Nephron progenitor cell (in vitro differentiated cells): Measurements from ENCODE around the gene PRIMPOL.
"Not testable (repeated sequence)": the region's sequence is repeated elsewhere in the genome, so short reads cannot be mapped to it uniquely, and the experiment has no call there.

Source experiments
- DNase-seq: peaks from one replicate; pipeline ENCODE4 v3.0.0; 2021
- H3K27ac Mint-ChIP-seq: 2 replicates; pipeline ENCODE4 v1.8.0; 2021; ENCODE audit warnings: mild to moderate bottlenecking, moderate library complexity, mixed read lengths
- H3K27me3 Mint-ChIP-seq: 2 replicates; pipeline ENCODE4 v1.8.0; 2021; ENCODE audit warnings: mild to moderate bottlenecking, low read depth, mixed read lengths; ENCODE audit not compliant: poor library complexity
- H3K36me3 Mint-ChIP-seq: 2 replicates; pipeline ENCODE4 v1.8.0; 2021; ENCODE audit warnings: low read depth, mixed read lengths
- H3K4me1 Mint-ChIP-seq: 2 replicates; pipeline ENCODE4 v1.8.0; 2021; ENCODE audit warnings: mixed read lengths
- H3K4me3 Mint-ChIP-seq: 2 replicates; pipeline ENCODE4 v1.8.0; 2021; ENCODE audit warnings: mild to moderate bottlenecking, moderate library complexity, mixed read lengths
- H3K9me3 Mint-ChIP-seq: 2 replicates; pipeline ENCODE4 v1.8.0; 2021; ENCODE audit warnings: mild to moderate bottlenecking, moderate library complexity, mixed read lengths
- CTCF ChIP-seq: fragments of 200-600 bp; sonication (generic); IDR thresholded peaks from 2 replicates; pipeline ENCODE4 v1.5.0; 2021; ENCODE audit warnings: antibody characterized with exemption

The PRIMPOL gene

GRCh38 chr4:184649026-184649970 is at the start of gene PRIMPOL, which contains the start of gene CASP3:
Gene PRIMPOL (plus strand): TSS chr4:184649738. CDS start chr4:184657141, 7,403 bp downstream.
Gene CASP3 (minus strand): TSS chr4:184649447. CDS start chr4:184638453, 10,994 bp downstream.
- Mint-ChIP-seq H3K4me3 (peak within 1 kb of the TSS; percentile 92), H3K4me1 (peaks cover 55% of the 10 kb centered on the region), H3K27me3 (peaks cover 5% of the 10 kb centered on the region), H3K36me3 (peaks cover 6% of the 10 kb centered on the region), H3K9me3 (no peaks in the 10 kb centered on the region), H3K27ac (peak within 1 kb of the TSS; percentile 98)
- DNase-seq: peak; percentile 97
- TF ChIP-seq CTCF: no peak

GRCh38 chr4:184600982-184601381 is 48.6 kb upstream of the PRIMPOL start:
- not testable (repeated sequence) for H3K27me3 Mint-ChIP-seq, DNase-seq, H3K27ac Mint-ChIP-seq, H3K36me3 Mint-ChIP-seq, H3K4me3 Mint-ChIP-seq
- H3K9me3 Mint-ChIP-seq: peaks cover 42% of the 10 kb centered on the region
- H3K4me1 Mint-ChIP-seq: peaks cover 11% of the 10 kb centered on the region

GRCh38 chr4:184602857-184603256 is 46.7 kb upstream of the PRIMPOL start:
- not testable (repeated sequence) for H3K27ac Mint-ChIP-seq, H3K4me3 Mint-ChIP-seq, DNase-seq, H3K36me3 Mint-ChIP-seq, H3K4me1 Mint-ChIP-seq, H3K27me3 Mint-ChIP-seq
- peaks cover 59% of the 10 kb centered on the region for H3K9me3 Mint-ChIP-seq

GRCh38 chr4:184607429-184607828 is 42.1 kb upstream of the PRIMPOL start:
- DNase-seq, H3K27ac Mint-ChIP-seq, H3K4me3 Mint-ChIP-seq, H3K36me3 Mint-ChIP-seq, H3K27me3 Mint-ChIP-seq, H3K4me1 Mint-ChIP-seq: not testable (repeated sequence)
- peaks cover 52% of the 10 kb centered on the region for H3K9me3 Mint-ChIP-seq

GRCh38 chr4:184612074-184612473 is 37.5 kb upstream of the PRIMPOL start:
- no peak overlapping the region for H3K4me3 Mint-ChIP-seq
- peaks cover 4% of the 10 kb centered on the region for H3K4me1 Mint-ChIP-seq
- peaks cover 3% of the 10 kb centered on the region for H3K27me3 Mint-ChIP-seq
- peaks cover 14% of the 10 kb centered on the region for H3K36me3 Mint-ChIP-seq
- H3K27ac Mint-ChIP-seq: no peak overlapping the region
- H3K9me3 Mint-ChIP-seq: peaks cover 39% of the 10 kb centered on the region
- DNase-seq: no peak
- no peak for TF ChIP-seq CTCF

- Mint-ChIP-seq H3K36me3 (peaks cover 14% of the 10 kb centered on the region), H3K4me1 (peaks cover 4% of the 10 kb centered on the region), H3K27me3 (peaks cover 7% of the 10 kb centered on the region), H3K4me3 (no peak overlapping the region), H3K27ac (no peak overlapping the region), H3K9me3 (peaks cover 38% of the 10 kb centered on the region)
- DNase-seq: no peak
- TF ChIP-seq CTCF: no peak
These were observed 36.1 kb upstream of the PRIMPOL start for GRCh38 chr4:184613405-184613804.

- H3K4me3 Mint-ChIP-seq: no peak overlapping the region
- no peak for TF ChIP-seq CTCF
- peaks cover 14% of the 10 kb centered on the region for H3K36me3 Mint-ChIP-seq
- peaks cover 7% of the 10 kb centered on the region for H3K27me3 Mint-ChIP-seq
- H3K27ac Mint-ChIP-seq: no peak overlapping the region
- peaks cover 4% of the 10 kb centered on the region for H3K4me1 Mint-ChIP-seq
- peaks cover 38% of the 10 kb centered on the region for H3K9me3 Mint-ChIP-seq
- no peak for DNase-seq
These were observed 35.0 kb upstream of the PRIMPOL start for GRCh38 chr4:184614509-184614908.

- not testable (repeated sequence) for H3K4me3 Mint-ChIP-seq, H3K27ac Mint-ChIP-seq, DNase-seq, H3K27me3 Mint-ChIP-seq, H3K4me1 Mint-ChIP-seq
- peaks cover 38% of the 10 kb centered on the region for H3K9me3 Mint-ChIP-seq
- peaks cover 14% of the 10 kb centered on the region for H3K36me3 Mint-ChIP-seq
These were observed 33.4 kb upstream of the PRIMPOL start for GRCh38 chr4:184616168-184616567.
